A673 (cell line): ENCODE results near the gene RABL6. TPM values are rescaled to one million over a fixed set of nuclear protein-coding genes. Genes with fewer than 3 reads are reported as not detected.
A peak's percentile ranks its signal among the peaks of the same experiment; 100 is the strongest.

Experiments used
- BruUV-seq: library from RNA; stranded (reverse); fragments of 400-500 nt; replicated peaks from 2 replicates; lab custom pipeline; 2021; lab: Mats Ljungman, UMichigan
- CTCF ChIA-PET: fragments of 300-600 bp; sonication (Branson Sonifier 250); formaldehyde crosslinking; loops from one replicate; lab custom pipeline; 2022; ENCODE audit warnings: antibody characterized with exemption; lab: Charles Lee
- POLR2A ChIA-PET: fragments of 300-600 bp; sonication (Branson Sonifier 250); formaldehyde crosslinking; loops from one replicate; lab custom pipeline; 2022; ENCODE audit warnings: antibody characterized with exemption; ENCODE audit not compliant: low non-redundant PET; lab: Charles Lee
- DNase-seq: peaks from one replicate; pipeline ENCODE4 v3.0.0-alpha.2; 2015; ENCODE audit warnings: low spot score
- H3K27ac ChIP-seq: fragments of 200-600 bp; sonication (generic); 2 replicates; pipeline ENCODE4 v1.5.1; 2016; ENCODE audit warnings: mixed run types, low read depth, mild to moderate bottlenecking, mixed read lengths, antibody characterized with exemption, low read length; ENCODE audit not compliant: poor library complexity, severe bottlenecking
- H3K27me3 ChIP-seq: fragments of 200-600 bp; sonication (generic); replicated peaks from 2 replicates; pipeline ENCODE4 v1.6.1; 2017; ENCODE audit warnings: mixed run types, low read depth, mild to moderate bottlenecking, mixed read lengths, antibody characterized with exemption, low read length; ENCODE audit not compliant: insufficient read depth, poor library complexity
- H3K36me3 ChIP-seq: fragments of 200-600 bp; sonication (generic); 2 replicates; pipeline ENCODE4 v1.6.1; 2016; ENCODE audit warnings: mixed run types, mild to moderate bottlenecking, mixed read lengths, antibody characterized with exemption, low read length; ENCODE audit not compliant: insufficient read depth, poor library complexity, severe bottlenecking
- H3K4me1 ChIP-seq: fragments of 200-600 bp; sonication (generic); 2 replicates; pipeline ENCODE4 v1.6.1; 2017; ENCODE audit warnings: mixed run types, mild to moderate bottlenecking, mixed read lengths, antibody characterized with exemption, low read length; ENCODE audit not compliant: insufficient read depth, poor library complexity, severe bottlenecking
- H3K4me3 ChIP-seq: fragments of 200-600 bp; sonication (generic); 2 replicates; pipeline ENCODE4 v1.5.1; 2016; ENCODE audit warnings: low read depth, mixed run types, mild to moderate bottlenecking, mixed read lengths, low read length; ENCODE audit not compliant: poor library complexity, severe bottlenecking
- H3K9me3 ChIP-seq: fragments of 200-600 bp; sonication (generic); 2 replicates; pipeline ENCODE4 v1.6.1; 2016; ENCODE audit warnings: mixed run types, low read depth, mild to moderate bottlenecking, mixed read lengths, antibody characterized with exemption, low read length; ENCODE audit not compliant: poor library complexity, severe bottlenecking
- CTCF ChIP-seq: fragments of 300-800, 200-600 bp; sonication (generic); conservative IDR thresholded peaks from 2 replicates; pipeline ENCODE4 v1.5.1; 2017; ENCODE audit warnings: low read depth, mild to moderate bottlenecking, antibody characterized with exemption, low read length, moderate library complexity, mixed read lengths
- EZH2 ChIP-seq: fragments of 200-600 bp; sonication (generic); IDR thresholded peaks from 2 replicates; pipeline ENCODE4 v1.6.1; 2017; ENCODE audit warnings: borderline replicate concordance, low read depth, mild to moderate bottlenecking, mixed read lengths, antibody characterized with exemption, low read length; ENCODE audit not compliant: poor library complexity, severe bottlenecking
- intact Hi-C: fragments of 100-400 bp; cut with micrococcal nuclease; formaldehyde crosslinking; loops from one replicate; pipeline ENCODE4 v1.10.0; 2022; ENCODE audit not compliant: unreplicated experiment
- total RNA-seq: library from RNA; stranded (reverse); gene quantifications from 2 replicates; pipeline ENCODE4 v1.2.3, GENCODE V29; 2021

RABL6 gene
- total RNA-seq, 1 experiment from 2014 or later, result 210 TPM

- no peak for DNase-seq
- peaks cover 5% of the 10 kb centered on the region for H3K4me1 ChIP-seq
- POLR2A ChIA-PET, result no interaction called here
- H3K9me3 ChIP-seq, result no peaks in the 10 kb centered on the region
- CTCF ChIA-PET, result no interaction called here
- no peaks in the 10 kb centered on the region for H3K36me3 ChIP-seq
- intact Hi-C loops, result no loop called here
- TF ChIP-seq EZH2 (no peak), CTCF (no peak)
- no peaks in the 10 kb centered on the region for H3K27me3 ChIP-seq
- BruUV-seq, result no TSS peak
- H3K4me3 ChIP-seq, result no peak overlapping the region
- no peak overlapping the region for H3K27ac ChIP-seq
Measured at GRCh38 chr9:136762221-136762691, 45.5 kb upstream of the RABL6 start.

- peaks cover 5% of the 10 kb centered on the region for H3K4me1 ChIP-seq
- H3K4me3 ChIP-seq, result no peak overlapping the region
- intact Hi-C loops, result no loop called here
- POLR2A ChIA-PET, result no interaction called here
- no peaks in the 10 kb centered on the region for H3K36me3 ChIP-seq
- BruUV-seq, result no TSS peak
- peak; percentile 69 for DNase-seq
- no peak overlapping the region for H3K27ac ChIP-seq
- H3K27me3 ChIP-seq, result no peaks in the 10 kb centered on the region
- H3K9me3 ChIP-seq, result no peaks in the 10 kb centered on the region
- CTCF ChIA-PET, result interaction anchor here (0.6 kb wide), 1 partner anchor 19 kb away, joined by 4 read pairs; no protein-coding TSS in a partner anchor
- TF ChIP-seq EZH2, result no peak
- TF ChIP-seq CTCF, result no peak
Measured at GRCh38 chr9:136762915-136763648, 44.7 kb upstream of the RABL6 start.

GRCh38 chr9:136763649-136764035 is 44.1 kb upstream of the RABL6 start:
- TF ChIP-seq CTCF, result no peak
- no peak for TF ChIP-seq EZH2
- Histone ChIP-seq H3K27me3 (no peaks in the 10 kb centered on the region), H3K4me3 (no peak overlapping the region), H3K36me3 (no peaks in the 10 kb centered on the region), H3K4me1 (peaks cover 5% of the 10 kb centered on the region), H3K9me3 (no peaks in the 10 kb centered on the region), H3K27ac (no peak overlapping the region)
- intact Hi-C loops, result no loop called here
- DNase-seq, result no peak
- ChIA-PET POLR2A (no interaction called here), CTCF (interaction anchor here (0.6 kb wide), 1 partner anchor 20 kb away, joined by 4 read pairs; no protein-coding TSS in a partner anchor)
- no TSS peak for BruUV-seq
